Vagina (tissue), 2 donors: ENCODE data around the gene XPC. TPM values are rescaled to one million over a fixed set of nuclear protein-coding genes. Genes with fewer than 3 reads are reported as not detected.
"Not testable (repeated sequence)": the region's sequence is repeated elsewhere in the genome, so short reads cannot be mapped to it uniquely, and the experiment has no call there.

Experiments used
- DNase-seq, 2 donors: peaks; one replicate each; pipeline ENCODE4 v3.0.0-alpha.2; 2017; ENCODE audit errors: extremely low spot score in 2 of 2
- H3K27ac ChIP-seq: fragments of 200-600 bp; sonication (generic); one replicate; pipeline ENCODE4 v1.5.1; 2019
- H3K27me3 ChIP-seq: fragments of 200-600 bp; sonication (generic); one replicate; pipeline ENCODE4 v1.5.1; 2019
- H3K36me3 ChIP-seq, 2 donors: fragments of 200-600 bp; sonication (generic); one replicate each; pipeline ENCODE4 v1.5.1; 2017 to 2019
- H3K4me1 ChIP-seq: fragments of 200-600 bp; sonication (generic); one replicate; pipeline ENCODE4 v1.5.1; 2019
- H3K4me3 ChIP-seq, 2 donors: fragments of 200-600 bp; sonication (generic); 1 replicate in 1 of 2; 2 replicates in 1 of 2; pipeline ENCODE4 v1.5.1; 2016 to 2019
- H3K9me3 ChIP-seq: fragments of 200-600 bp; sonication (generic); one replicate; pipeline ENCODE4 v1.5.1; 2019
- POLR2A ChIP-seq, 2 donors: fragments of 450-650 bp; IDR thresholded peaks; one replicate each; pipeline ENCODE4 v1.6.1; 2017; ENCODE audit warnings: antibody characterized with exemption in 2 of 2, mild to moderate bottlenecking in 2 of 2, moderate library complexity in 2 of 2
- POLR2AphosphoS5 ChIP-seq, 2 donors: sonication (generic); formaldehyde crosslinking; IDR thresholded peaks; one replicate each; pipeline ENCODE4 v1.9.0; 2017; ENCODE audit warnings: antibody characterized with exemption in 2 of 2, mild to moderate bottlenecking in 2 of 2, low read depth in 1 of 2; ENCODE audit not compliant: insufficient read depth in 1 of 2
- intact Hi-C: fragments of 100-400 bp; cut with DNase I; formaldehyde crosslinking; loops from one replicate; pipeline ENCODE4 v1.15.1; 2023
- total RNA-seq: library from RNA; depleted of rRNA; stranded (reverse); fragments of >200 nt; gene quantifications from one replicate; pipeline ENCODE4 v1.2.3, GENCODE V29; 2016
- TF ChIP-seq, protein P1 (sequence below), 3 experiments: fragments of 450-650 bp in 2 of 3; fragments of 200-600 bp in 1 of 3; sonication (generic) in 1 of 3; IDR thresholded peaks; one replicate each; pipeline ENCODE4 v1.5.1; 2017 to 2019; ENCODE audit warnings: antibody characterized with exemption in 3 of 3, mild to moderate bottlenecking in 2 of 3, moderate library complexity in 2 of 3

Gene XPC
- total RNA-seq, result 33.6 TPM

DNA sequence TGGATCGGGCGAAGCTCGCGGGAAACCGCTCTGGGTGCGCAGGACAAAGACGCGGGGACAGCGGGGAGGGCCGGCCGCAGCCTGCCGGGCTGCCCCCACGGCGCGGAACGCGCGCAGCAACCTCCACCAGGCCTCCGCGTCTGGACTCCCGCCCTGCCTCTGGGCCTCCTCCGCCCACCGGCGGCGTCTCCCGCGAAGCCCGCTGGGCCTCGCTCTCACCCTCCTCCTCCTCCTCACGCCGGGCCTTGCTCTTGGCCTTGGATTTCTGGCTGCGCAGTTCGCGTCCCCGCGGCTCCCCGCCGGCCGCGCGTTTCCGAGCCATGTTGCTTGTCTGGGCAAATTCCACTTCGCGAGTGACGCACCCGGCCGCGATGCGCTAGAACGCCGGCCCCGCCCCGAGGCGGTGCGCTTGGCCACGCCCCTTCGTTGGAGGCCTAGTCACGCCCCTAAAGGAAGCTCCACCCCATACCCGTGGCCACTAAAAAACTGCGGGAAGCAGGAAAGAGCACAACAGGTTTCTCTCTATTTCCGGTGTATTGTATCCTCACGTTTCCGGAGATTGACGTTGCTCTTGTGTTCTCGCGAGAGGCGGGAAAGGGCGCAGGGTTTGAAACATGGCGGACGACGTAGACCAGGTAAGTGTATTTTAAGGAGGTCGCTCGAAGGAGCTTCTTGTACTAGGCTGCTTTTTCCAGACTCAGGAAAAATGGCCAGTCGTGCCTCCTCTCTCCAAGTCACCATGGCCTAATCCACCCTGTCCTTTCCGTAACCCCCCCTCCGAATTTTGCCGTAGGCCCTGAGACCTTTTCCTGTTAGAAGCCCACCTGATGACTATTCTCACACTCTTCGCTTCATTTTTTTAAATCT is at the start of gene XPC, which contains the start of gene LSM3:
XPC (minus strand) TSS at position 355 of the 867 bp plus-strand sequence; CDS start at position 322, 33 bp downstream.
LSM3 (plus strand) TSS at position 571 of the 867 bp plus-strand sequence; CDS start at position 615, 44 bp downstream.
- DNase-seq, result peak; percentile 99

DNA sequence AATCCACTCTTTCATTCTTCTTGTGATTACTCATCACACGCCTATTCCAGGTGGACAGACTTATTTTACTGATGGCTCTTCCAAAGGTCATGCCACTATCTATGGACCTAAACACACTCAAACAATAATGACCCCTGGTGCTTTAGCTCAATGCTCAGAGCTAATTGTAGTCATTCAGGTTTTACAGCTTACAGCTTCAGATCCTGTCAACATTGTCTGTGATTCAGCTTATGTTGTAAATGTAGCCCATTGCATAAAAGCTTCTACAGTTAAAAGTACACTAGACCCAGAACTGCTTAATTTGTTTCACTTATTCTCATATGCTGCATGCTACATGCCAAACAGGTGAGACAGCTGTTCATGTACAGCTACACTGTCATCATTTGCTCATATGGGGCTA is 49.5 kb upstream of the XPC start:
- no peaks in the 10 kb centered on the region for H3K9me3 ChIP-seq
- no peaks in the 10 kb centered on the region for H3K36me3 ChIP-seq
- DNase-seq, result no peak
- intact Hi-C loops, result no loop called here
- no peak overlapping the region for H3K4me3 ChIP-seq
- no peak for TF ChIP-seq POLR2A (IDR thresholded peaks at IDR 0.05)
- no peaks in the 10 kb centered on the region for H3K4me1 ChIP-seq
- H3K27ac ChIP-seq, result no peak overlapping the region
- no peaks in the 10 kb centered on the region for H3K27me3 ChIP-seq

More for the DNA sequence above, at the start of gene XPC, which contains the start of gene LSM3:
- TF ChIP-seq, protein P1, sequence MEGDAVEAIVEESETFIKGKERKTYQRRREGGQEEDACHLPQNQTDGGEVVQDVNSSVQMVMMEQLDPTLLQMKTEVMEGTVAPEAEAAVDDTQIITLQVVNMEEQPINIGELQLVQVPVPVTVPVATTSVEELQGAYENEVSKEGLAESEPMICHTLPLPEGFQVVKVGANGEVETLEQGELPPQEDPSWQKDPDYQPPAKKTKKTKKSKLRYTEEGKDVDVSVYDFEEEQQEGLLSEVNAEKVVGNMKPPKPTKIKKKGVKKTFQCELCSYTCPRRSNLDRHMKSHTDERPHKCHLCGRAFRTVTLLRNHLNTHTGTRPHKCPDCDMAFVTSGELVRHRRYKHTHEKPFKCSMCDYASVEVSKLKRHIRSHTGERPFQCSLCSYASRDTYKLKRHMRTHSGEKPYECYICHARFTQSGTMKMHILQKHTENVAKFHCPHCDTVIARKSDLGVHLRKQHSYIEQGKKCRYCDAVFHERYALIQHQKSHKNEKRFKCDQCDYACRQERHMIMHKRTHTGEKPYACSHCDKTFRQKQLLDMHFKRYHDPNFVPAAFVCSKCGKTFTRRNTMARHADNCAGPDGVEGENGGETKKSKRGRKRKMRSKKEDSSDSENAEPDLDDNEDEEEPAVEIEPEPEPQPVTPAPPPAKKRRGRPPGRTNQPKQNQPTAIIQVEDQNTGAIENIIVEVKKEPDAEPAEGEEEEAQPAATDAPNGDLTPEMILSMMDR (IDR thresholded peaks at IDR 0.05), result peak in 1 of 3 experiments; percentile 6
- TF ChIP-seq POLR2A (IDR thresholded peaks at IDR 0.05) (peak; percentile 80 to 97), POLR2AphosphoS5 (IDR thresholded peaks at IDR 0.05; ENCODE audit: insufficient read depth in 1 of 2, low read depth in 1 of 2) (peak; percentile 99 to 100)
- Histone ChIP-seq H3K27ac (peak within 1 kb of the TSS; percentile 88), H3K4me3 (peak within 1 kb of the TSS; percentile 66 to 82), H3K27me3 (no peaks in the 10 kb centered on the region), H3K36me3 (peaks cover 0 to 11% of the 10 kb centered on the region in 2 donors), H3K9me3 (no peaks in the 10 kb centered on the region), H3K4me1 (peaks cover 50% of the 10 kb centered on the region)
- intact Hi-C loops, result no loop called here

DNA sequence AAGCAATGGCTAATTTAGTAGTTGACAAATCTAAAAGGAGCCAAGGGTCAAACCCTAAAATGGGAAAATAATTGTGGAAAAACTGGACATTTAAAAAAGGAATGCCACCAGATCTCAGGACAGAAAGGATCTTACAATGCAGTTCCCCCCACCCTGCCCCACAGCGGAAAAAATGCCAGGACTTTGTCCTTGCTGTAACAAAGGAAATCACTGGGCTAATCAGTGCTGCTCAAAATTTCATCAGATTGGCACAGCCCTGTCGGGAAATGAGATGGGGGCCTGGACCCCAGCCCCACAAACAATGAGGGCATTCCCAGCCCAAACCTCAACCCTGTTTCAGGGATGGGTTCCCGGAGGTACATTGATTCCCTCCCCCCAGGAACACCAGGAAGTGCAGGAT is 48.0 kb upstream of the XPC start:
- H3K4me3 ChIP-seq, H3K9me3 ChIP-seq, H3K27ac ChIP-seq, H3K27me3 ChIP-seq, intact Hi-C loops, H3K4me1 ChIP-seq, H3K36me3 ChIP-seq: not testable (repeated sequence)
- peak in 1 of 2 donors; percentile 42 for DNase-seq

DNA sequence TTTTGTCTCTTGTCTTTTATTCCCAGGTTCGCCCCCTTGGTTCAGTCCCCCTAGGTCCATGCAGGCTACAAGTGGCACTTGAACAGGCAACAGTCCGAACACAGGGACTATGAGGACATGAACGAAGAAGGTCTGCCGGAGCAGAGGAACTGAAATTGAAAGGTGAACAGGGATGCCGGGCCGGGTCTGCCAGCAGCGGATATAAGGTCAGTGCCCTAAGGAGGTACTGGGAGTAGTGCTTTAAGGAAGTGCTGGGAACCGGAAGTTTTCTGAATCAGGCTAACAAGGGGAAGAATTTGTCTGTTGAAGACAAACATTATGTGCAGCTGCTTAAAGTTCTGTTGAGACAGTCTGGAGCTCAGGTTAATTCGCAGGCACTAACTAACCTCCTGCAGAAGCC is 47.0 kb upstream of the XPC start:
- no peak overlapping the region for H3K27ac ChIP-seq
- no peaks in the 10 kb centered on the region for H3K27me3 ChIP-seq
- no peak overlapping the region for H3K4me3 ChIP-seq
- H3K4me1 ChIP-seq, result no peaks in the 10 kb centered on the region
- H3K9me3 ChIP-seq, result no peaks in the 10 kb centered on the region
- DNase-seq, result peak in 1 of 2 donors; percentile 47
- H3K36me3 ChIP-seq, result no peaks in the 10 kb centered on the region
- TF ChIP-seq, protein P1 (IDR thresholded peaks at IDR 0.05), result no peak
- no peak for TF ChIP-seq POLR2AphosphoS5 (IDR thresholded peaks at IDR 0.05; ENCODE audit: insufficient read depth in 1 of 2, low read depth in 1 of 2)
- intact Hi-C loops, result no loop called here

DNA sequence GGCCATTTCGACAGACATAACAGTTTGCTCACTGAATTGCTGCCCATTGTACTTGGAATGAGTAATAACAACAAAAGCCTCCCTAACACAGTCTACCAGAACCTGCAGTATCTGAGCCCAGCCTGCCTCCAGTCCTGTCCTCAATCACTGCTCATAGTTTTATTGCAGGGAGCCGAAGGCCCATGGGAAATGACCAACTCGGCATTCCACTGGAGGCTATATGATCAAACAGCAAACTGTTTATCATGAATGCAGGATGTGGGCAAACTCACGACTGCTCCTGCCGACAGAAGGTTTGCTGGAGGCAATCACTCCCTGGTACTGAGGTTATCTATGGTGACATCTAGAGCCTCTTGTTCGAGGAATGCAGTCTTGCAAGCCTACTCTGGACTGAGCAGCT is 46.5 kb upstream of the XPC start:
- intact Hi-C loops, result no loop called here
- Histone ChIP-seq H3K36me3 (no peaks in the 10 kb centered on the region), H3K27me3 (no peaks in the 10 kb centered on the region), H3K4me3 (no peak overlapping the region), H3K4me1 (no peaks in the 10 kb centered on the region), H3K27ac (no peak overlapping the region), H3K9me3 (no peaks in the 10 kb centered on the region)
- DNase-seq, result peak in 1 of 2 donors; percentile 44
- TF ChIP-seq POLR2A (IDR thresholded peaks at IDR 0.05), result no peak
- TF ChIP-seq, protein P1 (IDR thresholded peaks at IDR 0.05), result no peak

DNA sequence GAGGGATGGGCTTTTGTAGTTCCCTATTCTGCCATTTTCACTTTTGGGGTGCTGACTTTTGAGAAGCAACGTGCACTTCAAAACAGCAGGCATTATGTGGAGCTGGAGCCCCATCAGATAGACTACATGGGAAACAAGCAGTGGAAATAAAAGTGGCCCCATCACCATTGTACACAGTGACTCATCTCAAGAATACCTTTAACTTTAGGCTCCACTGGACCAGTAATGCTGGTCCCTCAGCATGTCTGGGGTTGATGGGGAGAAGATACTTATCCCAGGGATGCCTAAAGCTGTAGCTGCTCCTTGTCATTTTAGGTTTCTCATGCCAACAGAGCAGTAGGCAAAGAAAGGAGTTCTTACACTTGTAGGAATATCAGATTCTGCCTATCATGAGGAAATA is 45.2 kb upstream of the XPC start:
- DNase-seq, result peak in 1 of 2 donors; percentile 29
- intact Hi-C loops, result no loop called here
- H3K4me3 ChIP-seq, result no peak overlapping the region
- no peaks in the 10 kb centered on the region for H3K4me1 ChIP-seq
- H3K9me3 ChIP-seq, result no peaks in the 10 kb centered on the region
- H3K36me3 ChIP-seq, result no peaks in the 10 kb centered on the region
- TF ChIP-seq, protein P1 (IDR thresholded peaks at IDR 0.05), result no peak
- TF ChIP-seq POLR2AphosphoS5 (IDR thresholded peaks at IDR 0.05; ENCODE audit: insufficient read depth in 1 of 2, low read depth in 1 of 2) (no peak), POLR2A (IDR thresholded peaks at IDR 0.05) (no peak)
- H3K27ac ChIP-seq, result no peak overlapping the region
- no peaks in the 10 kb centered on the region for H3K27me3 ChIP-seq
